GM12878 (cell line): ENCODE data around the gene GPLD1. TPM values are rescaled to one million over a fixed set of nuclear protein-coding genes. Genes with fewer than 3 reads are reported as not detected.

ENCODE experiments used
- ATAC-seq: fragments of 200-7000 bp; cut with Tn5 transposase; 3 replicates; pipeline ENCODE4 v1.9.1; 2020; ENCODE audit warnings: mild to moderate bottlenecking, moderate library complexity
- BruUV-seq: library from RNA; stranded (reverse); fragments of 400-500 nt; replicated peaks from 2 replicates; lab custom pipeline; 2021; lab: Mats Ljungman, UMichigan
- CTCF ChIA-PET: fragments of 300-600 bp; sonication (Branson Sonifier 250); formaldehyde crosslinking; extraction: SDS; loops from one replicate; lab custom pipeline; 2021; ENCODE audit warnings: inconsistent platforms; lab: Yijun Ruan, JAX
- POLR2A ChIA-PET: fragments of 350-600 bp; formaldehyde crosslinking; extraction: SDS; loops from one replicate; lab custom pipeline; 2021; ENCODE audit warnings: inconsistent platforms; lab: Charles Lee
- RAD21 ChIA-PET: fragments of 300-600 bp; sonication (Branson Sonifier 250); formaldehyde crosslinking; loops from one replicate; lab custom pipeline; 2023; ENCODE audit warnings: antibody characterized with exemption; ENCODE audit not compliant: unreplicated experiment; lab: Charles Lee
- SMC1A ChIA-PET: fragments of 300-600 bp; sonication (Branson Sonifier 250); formaldehyde crosslinking; loops from one replicate; lab custom pipeline; 2023; ENCODE audit not compliant: unreplicated experiment, uncharacterized antibody; lab: Charles Lee
- DNase-seq: peaks from one replicate; pipeline ENCODE4 v3.0.0-alpha.2; 2011; ENCODE audit warnings: low read depth, low spot score
- FAIRE-seq: peaks from 3 replicates; lab custom pipeline; 2011; peaks lifted over from hg19 to GRCh38; lab: Jason Lieb, UNC
- H2AFZ ChIP-seq: 2 replicates; pipeline ENCODE4 v1.6.0; 2011; ENCODE audit warnings: low read depth, low read length, control low read depth; ENCODE audit not compliant: control insufficient read depth
- H3K27ac ChIP-seq: 2 replicates; pipeline ENCODE4 v1.5.1; 2011; ENCODE audit warnings: control low read depth; ENCODE audit not compliant: control insufficient read depth, insufficient read depth
- H3K27me3 ChIP-seq, 2 experiments: replicated peaks in 1 of 2; 2 replicates each; pipeline versions ENCODE4 v1.6.0 to v1.6.1; 2011; ENCODE audit warnings: low read length in 1 of 2; ENCODE audit not compliant: control insufficient read depth in 2 of 2, insufficient read depth in 2 of 2
- H3K36me3 ChIP-seq, 2 experiments: 2 replicates each; pipeline ENCODE4 v1.5.1; 2011; ENCODE audit warnings: low read length in 1 of 2; ENCODE audit not compliant: control insufficient read depth in 2 of 2, insufficient read depth in 2 of 2
- H3K4me1 ChIP-seq: 2 replicates; pipeline ENCODE4 v1.6.1; 2011; ENCODE audit warnings: mild to moderate bottlenecking, low read length, moderate library complexity, mixed read lengths; ENCODE audit not compliant: control insufficient read depth, insufficient read depth
- H3K4me2 ChIP-seq: 2 replicates; pipeline ENCODE4 v1.6.0; 2011; ENCODE audit warnings: control low read depth; ENCODE audit not compliant: control insufficient read depth, insufficient read depth
- H3K4me3 ChIP-seq: fragments of 200-600 bp; sonication (generic); 2 replicates; pipeline ENCODE4 v1.5.1; 2016
- H3K79me2 ChIP-seq: 2 replicates; pipeline ENCODE4 v1.6.0; 2011; ENCODE audit warnings: low read length; ENCODE audit not compliant: control insufficient read depth, insufficient read depth
- H3K9ac ChIP-seq: 2 replicates; pipeline ENCODE4 v1.8.0; 2011; ENCODE audit warnings: low read length, control low read depth, mixed read lengths; ENCODE audit not compliant: control insufficient read depth, insufficient read depth
- H3K9me3 ChIP-seq: replicated peaks from 3 replicates; pipeline ENCODE4 v1.5.1; 2011; ENCODE audit warnings: mild to moderate bottlenecking, low read length; ENCODE audit not compliant: control insufficient read depth, insufficient read depth
- H4K20me1 ChIP-seq: 2 replicates; pipeline ENCODE4 v1.6.0; 2011; ENCODE audit not compliant: control insufficient read depth, insufficient read depth
- CBFB ChIP-seq: IDR thresholded peaks from 2 replicates; pipeline ENCODE4 v1.6.1; 2016; ENCODE audit warnings: antibody characterized with exemption, low read depth
- DPF2 ChIP-seq: fragments of 450-650 bp; IDR thresholded peaks from 2 replicates; pipeline ENCODE4 v1.6.1; 2017; ENCODE audit warnings: mild to moderate bottlenecking
- IRF4 ChIP-seq: IDR thresholded peaks from 2 replicates; pipeline ENCODE4 v1.6.1; 2011; ENCODE audit warnings: low read depth, low read length
- KAT2A ChIP-seq: conservative IDR thresholded peaks from 2 replicates; pipeline ENCODE4 v1.6.1; 2011; ENCODE audit warnings: low read depth, low read length; ENCODE audit not compliant: control insufficient read depth
- MTA2 ChIP-seq: fragments of 450-650 bp; IDR thresholded peaks from 2 replicates; pipeline ENCODE4 v1.6.1; 2016; ENCODE audit warnings: low read depth, mild to moderate bottlenecking, moderate library complexity
- MXI1 ChIP-seq: fragments of 150-350 bp; IDR thresholded peaks from 2 replicates; pipeline ENCODE4 v1.6.1; 2011; ENCODE audit warnings: low read depth, mild to moderate bottlenecking, inconsistent platforms, low read length, improper control_type of control experiment
- NFIC ChIP-seq: IDR thresholded peaks from 2 replicates; pipeline ENCODE4 v1.6.1; 2012; ENCODE audit warnings: low read depth, mild to moderate bottlenecking, inconsistent platforms, low read length, moderate library complexity
- POLR2AphosphoS5 ChIP-seq: IDR thresholded peaks from 2 replicates; pipeline ENCODE4 v1.6.1; 2011; ENCODE audit warnings: mild to moderate bottlenecking, low read length, inconsistent platforms
- SMAD1 ChIP-seq: fragments of 450-650 bp; IDR thresholded peaks from 2 replicates; pipeline ENCODE4 v1.6.1; 2018; ENCODE audit warnings: mild to moderate bottlenecking, low read depth; ENCODE audit not compliant: partially characterized antibody
- SREBF1 ChIP-seq: IDR thresholded peaks from 2 replicates; pipeline ENCODE4 v1.6.1; 2012; ENCODE audit warnings: mild to moderate bottlenecking, low read length
- USF1 ChIP-seq: IDR thresholded peaks from 2 replicates; pipeline ENCODE4 v1.6.1; 2011; ENCODE audit warnings: borderline replicate concordance, low read depth, mild to moderate bottlenecking, moderate library complexity, mixed read lengths, low read length; ENCODE audit not compliant: insufficient read depth; ENCODE audit errors: extremely low read length
- YY1 ChIP-seq: IDR thresholded peaks from 2 replicates; pipeline ENCODE4 v1.6.1; 2011; ENCODE audit warnings: low read depth, mild to moderate bottlenecking, low read length
- ZNF274 ChIP-seq: IDR thresholded peaks from one replicate; pipeline ENCODE4 v1.8.0; 2011; ENCODE audit not compliant: insufficient read length, insufficient read depth
- WGBS: methylation state at CpG from one replicate; pipeline ENCODE4 v1.1.6; 2016; ENCODE audit warnings: low lambda C conversion rate; ENCODE audit not compliant: insufficient replicate concordance, insufficient coverage; ENCODE audit errors: missing lambda C conversion rate; 5-methylcytosine and 5-hydroxymethylcytosine counted together
- in situ Hi-C: fragments of 300-500 bp; cut with MboI; formaldehyde crosslinking; loops from 9 replicates; pipeline ENCODE4 v1.14.3; 2018; ENCODE audit warnings: mixed read lengths
- intact Hi-C: fragments of 100-400 bp; cut with micrococcal nuclease; formaldehyde crosslinking; loops from one replicate; pipeline ENCODE4 v1.14.2; 2022; ENCODE audit not compliant: unreplicated experiment
- polyA plus RNA-seq, 11 experiments: library from polyadenylated mRNA; depleted of rRNA in 4 of 11; unstranded in 6 of 11; stranded (reverse) in 5 of 11; fragments of >200 nt; fragmentation: Nextera tagmentation in 4 of 11; fragmentation: Illumina TruSeq in 1 of 11; extraction: Ambion mirVana in 4 of 11; extraction: Trizol in 1 of 11; gene quantifications; 1 replicate in 1 of 11; 2 replicates in 10 of 11; pipeline versions ENCODE4 v1.2.1 to v1.2.3, GENCODE V29; 2011 to 2016; ENCODE audit warnings: inconsistent platforms in 2 of 11, missing spikeins in 2 of 11, low read depth in 1 of 11
- total RNA-seq, 4 experiments: library from RNA; depleted of rRNA in 3 of 4; stranded (reverse); fragments of >200 nt in 3 of 4; fragmentation: Illumina TruSeq in 1 of 4; extraction: Trizol in 1 of 4; gene quantifications; 2 replicates each; pipeline versions ENCODE4 v1.2.1 to v1.2.3, GENCODE V29; 2013 to 2021
- TF ChIP-seq, protein P1 (sequence below): fragments of 450-650 bp; formaldehyde crosslinking; IDR thresholded peaks from 2 replicates; pipeline ENCODE4 v1.5.0; 2022; ENCODE audit warnings: mild to moderate bottlenecking, missing genetic modification characterization

Gene GPLD1
- total and polyA plus RNA-seq, 10 of the 15 experiments (the other 5 are each of a cell fraction or from before 2014, with no cell fraction given), result 0.04 to 1.0 (median 0.69) TPM

DNA sequence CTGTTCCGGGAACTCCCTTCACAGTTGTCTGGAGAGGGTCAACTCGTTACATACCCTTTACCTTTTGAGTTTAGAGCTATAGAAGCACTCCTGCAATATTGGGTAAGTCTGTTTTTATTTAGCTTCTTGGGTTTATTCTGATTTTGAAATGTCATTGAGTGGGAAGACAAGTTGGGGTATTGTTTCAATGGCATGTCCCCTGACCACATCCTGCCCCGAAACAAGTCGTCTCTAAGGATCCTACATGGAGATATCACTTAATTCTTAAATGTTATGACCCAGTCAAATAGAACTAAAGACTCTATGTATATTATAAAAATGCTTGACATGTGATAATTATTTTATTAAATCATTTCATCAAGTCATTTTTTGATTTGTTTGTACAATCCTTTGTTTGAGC, 77.1 kb downstream of the GPLD1 start:
- RAD21 ChIA-PET, result no interaction called here
- Histone ChIP-seq H3K27me3 (no peaks in the 10 kb centered on the region), H3K9me3 (no peaks in the 10 kb centered on the region), H3K36me3 (peaks cover 4 to 29% of the 10 kb centered on the region in 2 experiments), H3K4me3 (no peak overlapping the region), H2AFZ (no peak overlapping the region), H3K4me2 (no peak overlapping the region), H3K79me2 (peaks cover 4% of the 10 kb centered on the region), H3K9ac (no peak overlapping the region)
- FAIRE-seq, result peak; percentile 35
- no peak for DNase-seq
- intact Hi-C loops, result no loop called here
- CTCF ChIA-PET, result interaction anchor here (0.5 to 0.6 kb wide), 2 partner anchors 34 to 172 kb away, joined by 3 read pairs; no protein-coding TSS in a partner anchor
- BruUV-seq, result no TSS peak
- ATAC-seq, result no peak
- TF ChIP-seq MXI1, result no peak
- TF ChIP-seq CBFB, result no peak
- TF ChIP-seq, protein P1, sequence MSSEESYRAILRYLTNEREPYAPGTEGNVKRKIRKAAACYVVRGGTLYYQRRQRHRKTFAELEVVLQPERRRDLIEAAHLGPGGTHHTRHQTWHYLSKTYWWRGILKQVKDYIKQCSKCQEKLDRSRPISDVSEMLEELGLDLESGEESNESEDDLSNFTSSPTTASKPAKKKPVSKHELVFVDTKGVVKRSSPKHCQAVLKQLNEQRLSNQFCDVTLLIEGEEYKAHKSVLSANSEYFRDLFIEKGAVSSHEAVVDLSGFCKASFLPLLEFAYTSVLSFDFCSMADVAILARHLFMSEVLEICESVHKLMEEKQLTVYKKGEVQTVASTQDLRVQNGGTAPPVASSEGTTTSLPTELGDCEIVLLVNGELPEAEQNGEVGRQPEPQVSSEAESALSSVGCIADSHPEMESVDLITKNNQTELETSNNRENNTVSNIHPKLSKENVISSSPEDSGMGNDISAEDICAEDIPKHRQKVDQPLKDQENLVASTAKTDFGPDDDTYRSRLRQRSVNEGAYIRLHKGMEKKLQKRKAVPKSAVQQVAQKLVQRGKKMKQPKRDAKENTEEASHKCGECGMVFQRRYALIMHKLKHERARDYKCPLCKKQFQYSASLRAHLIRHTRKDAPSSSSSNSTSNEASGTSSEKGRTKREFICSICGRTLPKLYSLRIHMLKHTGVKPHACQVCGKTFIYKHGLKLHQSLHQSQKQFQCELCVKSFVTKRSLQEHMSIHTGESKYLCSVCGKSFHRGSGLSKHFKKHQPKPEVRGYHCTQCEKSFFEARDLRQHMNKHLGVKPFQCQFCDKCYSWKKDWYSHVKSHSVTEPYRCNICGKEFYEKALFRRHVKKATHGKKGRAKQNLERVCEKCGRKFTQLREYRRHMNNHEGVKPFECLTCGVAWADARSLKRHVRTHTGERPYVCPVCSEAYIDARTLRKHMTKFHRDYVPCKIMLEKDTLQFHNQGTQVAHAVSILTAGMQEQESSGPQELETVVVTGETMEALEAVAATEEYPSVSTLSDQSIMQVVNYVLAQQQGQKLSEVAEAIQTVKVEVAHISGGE (CRISPR knock-in tag), result no peak
- no peak for TF ChIP-seq DPF2
- no peak for TF ChIP-seq POLR2AphosphoS5
- TF ChIP-seq SREBF1, result no peak
- TF ChIP-seq YY1, result no peak
- no peak for TF ChIP-seq IRF4
- TF ChIP-seq SMAD1, result no peak
- no peak for TF ChIP-seq USF1
- TF ChIP-seq ZNF274, result no peak
- TF ChIP-seq MTA2, result no peak
- TF ChIP-seq KAT2A, result no peak
- no peak for TF ChIP-seq NFIC
- TF ChIP-seq, all 136 proteins: peak for 0
- H4K20me1 ChIP-seq, result no peaks in the 10 kb centered on the region
- no peak overlapping the region for H3K27ac ChIP-seq
- 89% methylated on average over 4 of the region's 4 CpGs for WGBS
- POLR2A ChIA-PET, result no interaction called here
- in situ Hi-C loops, result no loop called here
- SMC1A ChIA-PET, result interaction anchor here (0.5 kb wide), 1 partner anchor 182 kb away, joined by 3 read pairs; no protein-coding TSS in a partner anchor
- peaks cover 19% of the 10 kb centered on the region for H3K4me1 ChIP-seq
